Measurements from ENCODE around the gene SGTB. TPM values are rescaled to one million over a fixed set of nuclear protein-coding genes. Genes with fewer than 3 reads are reported as not detected.
A peak's percentile ranks its signal among the peaks of the same experiment; 100 is the strongest.
"Not testable (repeated sequence)": the region's sequence is repeated elsewhere in the genome, so short reads cannot be mapped to it uniquely, and the experiment has no call there.

Gene SGTB
- total and polyA plus RNA-seq, 7 experiments from 2014 or later, result 12.8 to 59.5 (median 41.6) TPM

- Mint-ChIP-seq H3K9me3 (peaks cover 0 to 7% (median 0%) of the 10 kb centered on the region in 11 donors), H3K36me3 (peaks cover 0 to 5% (median 2%) of the 10 kb centered on the region in 5 donors), H3K4me3 (peak overlapping the region; percentile 93 to 100 (median 98)), H3K4me1 (peaks cover 13 to 76% (median 59%) of the 10 kb centered on the region in 7 donors), H3K27ac (peak overlapping the region; percentile 97 to 100 (median 98)), H3K27me3 (peaks cover 0 to 3% (median 0%) of the 10 kb centered on the region in 5 donors)
- Histone ChIP-seq H3K36me3 (ENCODE audit: control insufficient read depth in 2 of 3, insufficient read depth in 3 of 3, low read length in 3 of 3) (no peaks in the 10 kb centered on the region), H3K27ac (ENCODE audit: low read depth, low read length) (peak overlapping the region; percentile 92), H3K4me1 (ENCODE audit: control insufficient read depth in 2 of 2, insufficient read depth in 2 of 2, low read length in 2 of 2) (peaks cover 20% of the 10 kb centered on the region in 2 donors), H3K9me3 (ENCODE audit: control insufficient read depth in 2 of 3, low read length in 3 of 3) (no peaks in the 10 kb centered on the region), H3K4me3 (ENCODE audit: low read length) (peak overlapping the region; percentile 75), H3K27me3 (ENCODE audit: control insufficient read depth in 2 of 2, insufficient read depth in 2 of 2, low read length in 2 of 2) (no peaks in the 10 kb centered on the region)
- ChIA-PET POLR2A (interaction anchor here (0.6 to 1.9 kb wide), 15 partner anchors 10 to 855 kb away, joined by 3 to 22 read pairs (median 4); partner anchors contain the start of genes CENPK, CWC27, ERBIN and NLN), CTCF (no interaction called here)
- no peak for ATAC-seq
- peak in 1 of 9 donors; percentile 1 for DNase-seq
- intact Hi-C loops (cut with micrococcal nuclease), result loop anchor here in 1 of 2 donors (10.0 kb wide), 2 partner anchors 1381 to 1581 kb away; no protein-coding TSS in a partner anchor
Observed at GRCh38 chr5:65623482-65623881, 98.4 kb downstream of the SGTB start.

- peak overlapping the region in 8 of 10 donors; percentile 25 to 100 (median 98) for H3K4me3 Mint-ChIP-seq
- ATAC-seq, CTCF ChIA-PET: not testable (repeated sequence)
Observed at GRCh38 chr5:65621961-65622360, 99.9 kb downstream of the SGTB start.

GRCh38 chr5:65620021-65620420 lies 101.9 kb downstream of the SGTB start:
- H3K27me3 ChIP-seq (ENCODE audit: control insufficient read depth in 2 of 2, insufficient read depth in 2 of 2, low read length in 2 of 2), result no peaks in the 10 kb centered on the region
- H3K4me3 ChIP-seq (ENCODE audit: low read length), result no peak overlapping the region
- Mint-ChIP-seq H3K27me3 (peaks cover 0 to 3% (median 0%) of the 10 kb centered on the region in 5 donors), H3K4me3 (no peak overlapping the region), H3K9me3 (peaks cover 0 to 7% (median 0%) of the 10 kb centered on the region in 11 donors), H3K36me3 (peaks cover 0 to 18% (median 3%) of the 10 kb centered on the region in 5 donors), H3K27ac (no peak overlapping the region), H3K4me1 (peaks cover 12 to 68% (median 43%) of the 10 kb centered on the region in 7 donors)
- H3K9me3 ChIP-seq (ENCODE audit: control insufficient read depth in 2 of 3, low read length in 3 of 3), result no peaks in the 10 kb centered on the region
- peaks cover 10 to 14% of the 10 kb centered on the region in 2 donors for H3K4me1 ChIP-seq (ENCODE audit: control insufficient read depth in 2 of 2, insufficient read depth in 2 of 2, low read length in 2 of 2)
- H3K27ac ChIP-seq (ENCODE audit: low read depth, low read length), result no peak overlapping the region
- intact Hi-C loops (cut with micrococcal nuclease), result loop anchor here in 1 of 2 donors (10.0 kb wide), 2 partner anchors 1385 to 1585 kb away; no protein-coding TSS in a partner anchor
- DNase-seq, result no peak
- ATAC-seq, result no peak
- H3K36me3 ChIP-seq (ENCODE audit: control insufficient read depth in 2 of 3, insufficient read depth in 3 of 3, low read length in 3 of 3), result peaks cover 0 to 13% (median 9%) of the 10 kb centered on the region in 3 experiments
- CTCF ChIA-PET, result interaction anchor here (1.2 kb wide), 1 partner anchor 12 kb away, joined by 4 read pairs; no protein-coding TSS in a partner anchor
- POLR2A ChIA-PET, result no interaction called here

More at GRCh38 chr5:65621961-65622360, 99.9 kb downstream of the SGTB start:
- H3K36me3 ChIP-seq (ENCODE audit: control insufficient read depth in 2 of 3, insufficient read depth in 3 of 3, low read length in 3 of 3); H3K27me3 Mint-ChIP-seq; H3K4me3 ChIP-seq (ENCODE audit: low read length); H3K27ac ChIP-seq (ENCODE audit: low read depth, low read length); POLR2A ChIA-PET; H3K36me3 Mint-ChIP-seq; H3K9me3 Mint-ChIP-seq; DNase-seq; H3K9me3 ChIP-seq (ENCODE audit: control insufficient read depth in 2 of 3, low read length in 3 of 3); H3K27me3 ChIP-seq (ENCODE audit: control insufficient read depth in 2 of 2, insufficient read depth in 2 of 2, low read length in 2 of 2): not testable (repeated sequence)
- peak overlapping the region in 2 of 9 donors; percentile 19 to 59 for H3K27ac Mint-ChIP-seq
- intact Hi-C loops (cut with micrococcal nuclease), result loop anchor here in 1 of 2 donors (10.0 kb wide), 2 partner anchors 1383 to 1583 kb away; no protein-coding TSS in a partner anchor
- H3K4me1 Mint-ChIP-seq, result peaks cover 16 to 74% (median 57%) of the 10 kb centered on the region in 7 donors
- peaks cover 20% of the 10 kb centered on the region in 2 donors for H3K4me1 ChIP-seq (ENCODE audit: control insufficient read depth in 2 of 2, insufficient read depth in 2 of 2, low read length in 2 of 2)

Other genes starting within 250 kb of the SGTB start
- 1 to 10 TPM in 4 of 5 experiments, under 1 TPM in 1; 0.63 to 4.5 (median 2.6) TPM for gene ADAMTS6, start 240.2 kb downstream of the SGTB start, total RNA-seq
- gene ADAMTS6, start 240.2 kb downstream of the SGTB start, polyA plus RNA-seq, result under 1 TPM; 0.14 to 0.39 TPM
- gene CENPK, start 158.9 kb downstream of the SGTB start, total RNA-seq, result 10 to 100 TPM in 3 of 5 experiments, 1 to 10 TPM in 2; 7.2 to 78.8 (median 14.1) TPM
- gene CENPK, start 158.9 kb downstream of the SGTB start, polyA plus RNA-seq, result 10 to 100 TPM; 37.5 to 44.1 TPM
- gene PPWD1, start 158.8 kb downstream of the SGTB start, total RNA-seq, result 100 to 1,000 TPM in 2 of 5 experiments, 10 to 100 TPM in 3; 61.7 to 104 (median 81.2) TPM
- 10 to 100 TPM; 44.5 to 50.1 TPM for gene PPWD1, start 158.8 kb downstream of the SGTB start, polyA plus RNA-seq
- gene TRIM23, start 97.8 kb downstream of the SGTB start, total RNA-seq, result 10 to 100 TPM; 10.3 to 27.9 (median 21.6) TPM
- gene TRIM23, start 97.8 kb downstream of the SGTB start, polyA plus RNA-seq, result 10 to 100 TPM; 13.5 to 16.5 TPM
- gene SHLD3, start 97.1 kb downstream of the SGTB start, total RNA-seq, result 10 to 100 TPM in 1 of 5 experiments, 1 to 10 TPM in 4; 4.8 to 11.3 (median 5.8) TPM
- gene SHLD3, start 97.1 kb downstream of the SGTB start, polyA plus RNA-seq, result 1 to 10 TPM; 2.9 to 4.3 TPM
- gene TRAPPC13, start 97.1 kb downstream of the SGTB start, total RNA-seq, result 10 to 100 TPM; 18.2 to 23.1 (median 20.8) TPM
- 10 to 100 TPM; 19.7 to 19.8 TPM for gene TRAPPC13, start 97.1 kb downstream of the SGTB start, polyA plus RNA-seq
- gene NLN, start 96 bp upstream of the SGTB start, total RNA-seq, result 10 to 100 TPM in 1 of 5 experiments, 1 to 10 TPM in 4; 3.5 to 11.9 (median 4.1) TPM
- gene NLN, start 96 bp upstream of the SGTB start, polyA plus RNA-seq, result 1 to 10 TPM; 2.5 to 3.4 TPM
- 100 to 1,000 TPM in 4 of 5 experiments, 10 to 100 TPM in 1; 55.0 to 125 (median 113) TPM for gene ERBIN, start 204.5 kb upstream of the SGTB start, total RNA-seq
- gene ERBIN, start 204.5 kb upstream of the SGTB start, polyA plus RNA-seq, result 10 to 100 TPM; 45.1 to 60.5 TPM